HG02884 (cell line): Measurements from ENCODE around the gene NRG3.

Source experiments
- ATAC-seq: cut with Tn5 transposase; IDR thresholded peaks from one replicate; pipeline ENCODE4 v1.9.1; 2021; ENCODE audit warnings: mild to moderate bottlenecking, moderate library complexity; ENCODE audit not compliant: unreplicated experiment

Gene NRG3

DNA sequence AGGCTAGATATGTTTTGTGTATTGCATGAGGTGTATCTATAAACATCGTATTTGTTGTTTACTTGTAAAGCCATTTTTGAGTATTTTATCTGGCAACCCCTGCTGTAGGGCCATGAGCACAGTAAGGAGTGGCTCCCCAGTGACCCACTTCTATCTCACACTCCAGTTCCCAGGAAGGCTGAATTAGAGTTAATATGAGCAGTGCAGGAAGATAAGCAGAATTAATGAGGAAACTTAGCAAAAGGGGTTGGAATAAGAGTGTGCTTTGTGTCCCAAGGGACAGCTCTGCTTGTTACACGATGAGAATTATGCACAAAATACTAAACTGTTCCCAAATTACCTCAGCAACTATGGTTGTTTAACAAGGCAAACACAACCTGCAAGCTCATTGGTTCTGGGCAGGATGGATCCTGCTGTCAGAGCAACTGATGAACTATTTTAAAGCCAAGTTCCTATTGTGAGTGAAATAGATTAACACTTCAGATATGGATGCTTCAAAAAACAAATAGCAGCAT is 1005.8 kb downstream of the NRG3 start:
- ATAC-seq, result no peak

DNA sequence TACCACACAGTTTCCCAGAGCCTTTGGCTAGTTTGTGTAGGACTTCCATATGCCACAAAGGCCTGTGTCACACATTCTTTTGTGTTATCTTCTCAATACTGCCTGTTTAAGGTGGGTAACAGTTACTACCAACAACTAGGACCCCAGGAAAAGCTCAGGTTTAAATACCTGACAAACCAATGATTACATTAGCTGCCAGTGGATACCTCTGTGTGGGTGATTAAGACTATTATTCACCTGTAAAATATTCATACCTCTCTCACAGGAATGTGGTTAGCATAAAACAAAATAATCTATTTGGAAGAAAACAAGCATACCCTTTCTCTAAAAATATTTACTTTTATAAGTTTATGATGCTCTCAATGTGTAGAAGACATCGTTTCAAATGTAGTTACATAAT is 1007.7 kb downstream of the NRG3 start:
- ATAC-seq, result no peak

DNA sequence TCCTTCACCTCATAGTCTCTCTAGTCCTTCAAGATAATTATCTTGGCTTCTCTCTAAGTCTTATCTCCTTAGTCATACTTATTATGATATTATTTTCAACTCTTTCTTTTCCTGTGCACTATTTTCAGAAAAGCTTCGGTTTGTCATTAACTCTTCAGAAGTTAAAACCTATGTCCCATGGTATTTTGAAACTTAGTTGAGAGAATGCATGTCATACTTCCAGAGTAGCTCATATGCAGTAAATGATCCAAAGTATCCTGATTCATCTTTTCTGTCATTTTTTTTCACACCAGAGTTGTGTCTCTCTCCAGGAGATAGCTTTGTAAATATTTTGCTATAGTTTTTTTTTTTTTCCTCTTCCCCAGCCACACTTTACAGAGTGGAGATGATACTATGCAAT is 1008.6 kb downstream of the NRG3 start:
- ATAC-seq, result no peak

DNA sequence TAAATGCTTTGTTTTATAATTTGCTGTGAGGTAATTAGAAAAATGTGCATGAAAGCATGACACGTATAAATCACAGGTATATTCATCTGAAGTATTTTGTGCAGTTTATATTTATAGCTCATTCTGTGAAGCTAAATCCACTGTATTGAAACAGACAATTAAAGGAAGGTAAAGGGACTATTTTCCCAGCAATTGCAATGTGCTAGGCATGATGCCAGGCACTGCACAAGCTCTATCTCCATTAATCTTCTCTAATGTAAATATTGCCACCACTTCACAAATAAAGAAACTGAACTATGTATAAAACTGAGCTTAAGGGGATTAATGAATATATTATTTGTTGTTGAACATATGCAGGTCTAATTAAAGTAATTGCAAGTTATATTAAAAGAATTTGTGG is 1012.5 kb downstream of the NRG3 start:
- no peak for ATAC-seq

DNA sequence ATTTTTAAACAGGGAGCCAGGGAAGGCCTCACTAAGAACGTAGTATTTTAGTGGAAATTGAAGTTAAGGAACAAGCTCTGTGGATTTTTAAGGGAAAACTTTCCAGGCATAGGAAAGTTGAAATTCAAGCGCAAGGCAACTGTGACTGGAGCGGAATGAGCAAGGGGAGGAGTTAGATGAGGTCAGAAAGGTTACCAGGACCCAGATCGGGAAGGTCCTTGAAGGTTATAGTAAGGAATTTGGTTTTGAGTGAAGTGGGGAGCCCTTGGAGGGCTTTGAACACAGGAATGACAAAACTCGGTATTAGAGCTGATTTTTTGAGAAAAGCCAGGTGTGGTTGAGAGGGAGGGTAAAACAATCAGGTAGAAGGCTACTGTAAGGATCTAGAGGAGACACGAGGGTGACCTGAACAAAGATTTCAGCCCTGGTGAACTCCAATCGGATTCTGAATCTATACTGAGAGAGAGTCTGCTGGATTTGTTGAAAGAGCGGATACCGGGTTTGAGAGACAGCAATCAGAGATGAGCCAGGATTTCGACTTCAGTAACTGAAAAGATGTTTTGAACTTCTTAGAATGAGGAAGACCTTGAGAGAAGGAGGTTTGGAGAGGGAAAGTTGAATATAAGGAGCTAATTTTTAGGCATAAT is 1013.9 kb downstream of the NRG3 start:
- ATAC-seq, result no peak

DNA sequence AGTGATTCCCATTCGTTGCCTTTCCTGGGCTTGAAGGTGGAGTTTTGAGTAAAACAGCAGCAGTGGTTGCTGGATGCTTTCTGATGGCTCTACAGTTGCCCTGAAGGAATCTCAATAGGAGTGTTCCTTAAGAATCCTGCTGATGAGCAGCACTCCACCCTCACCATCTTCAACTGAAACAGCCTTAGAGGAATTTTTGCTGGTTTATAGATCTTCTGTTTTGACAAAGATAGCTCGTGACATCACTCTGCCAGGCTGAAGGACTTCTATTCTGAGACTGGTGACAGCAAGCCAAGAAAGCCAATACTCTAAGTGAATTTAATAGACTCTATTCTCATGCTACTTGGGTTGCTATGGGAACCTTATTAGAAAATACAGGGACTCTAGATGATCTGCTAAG is 1014.7 kb downstream of the NRG3 start:
- no peak for ATAC-seq

DNA sequence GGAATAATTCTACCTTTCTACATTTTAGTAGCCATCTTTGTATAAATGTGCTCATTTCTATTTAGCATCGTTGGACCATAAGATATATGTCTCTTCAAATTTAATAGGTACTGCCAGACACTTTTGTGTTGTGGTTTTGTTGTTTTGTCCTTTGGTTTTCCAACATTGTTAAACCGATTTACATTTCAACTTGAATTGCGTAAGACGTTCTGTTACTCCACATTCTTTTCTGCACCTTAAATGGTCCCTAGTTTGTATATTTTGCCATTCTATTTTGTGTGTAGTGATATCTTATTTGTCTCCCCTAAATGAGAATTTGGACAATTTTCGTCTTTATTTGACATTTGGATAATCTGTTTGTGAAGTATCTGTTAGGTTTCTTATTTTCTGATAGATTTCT is 1015.6 kb downstream of the NRG3 start:
- no peak for ATAC-seq

DNA sequence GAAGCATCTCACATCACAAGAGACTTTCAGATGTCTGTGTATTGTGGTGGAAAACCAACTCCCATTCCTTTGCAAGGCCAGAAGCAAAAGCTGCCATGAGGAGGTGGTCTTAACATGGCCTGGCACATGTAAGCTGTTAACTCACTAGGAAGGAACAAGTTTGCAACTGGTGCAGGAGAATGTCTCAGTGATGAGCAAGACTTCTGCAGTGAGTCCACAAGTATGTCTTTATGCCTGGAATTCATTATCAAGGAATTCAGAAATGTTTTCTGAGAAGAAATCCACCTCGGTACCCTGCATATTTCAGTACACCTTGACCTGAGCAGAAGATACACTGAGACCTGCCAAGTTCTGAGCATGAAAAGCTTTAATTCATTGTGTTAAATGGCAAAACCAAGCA is 1033.1 kb downstream of the NRG3 start:
- no peak for ATAC-seq

DNA sequence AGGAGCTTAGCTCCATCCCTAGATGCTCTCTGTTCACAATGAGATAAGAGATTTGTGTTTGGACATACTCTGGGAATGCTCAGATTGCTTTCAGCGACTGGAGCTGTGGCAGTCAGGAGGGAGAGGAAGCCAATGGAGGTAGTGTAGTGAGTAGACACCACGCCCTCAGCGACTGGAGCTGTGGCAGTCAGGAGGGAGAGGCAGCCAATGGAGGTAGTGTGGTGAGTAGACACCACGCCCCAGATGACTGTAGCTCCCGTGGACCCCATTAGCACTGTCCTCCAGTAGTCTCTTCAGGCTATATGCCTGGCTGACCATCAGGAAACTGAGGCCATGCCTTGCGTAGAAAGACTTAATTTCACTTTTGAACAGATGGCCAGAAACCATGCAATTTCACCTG is 1033.8 kb downstream of the NRG3 start:
- no peak for ATAC-seq

DNA sequence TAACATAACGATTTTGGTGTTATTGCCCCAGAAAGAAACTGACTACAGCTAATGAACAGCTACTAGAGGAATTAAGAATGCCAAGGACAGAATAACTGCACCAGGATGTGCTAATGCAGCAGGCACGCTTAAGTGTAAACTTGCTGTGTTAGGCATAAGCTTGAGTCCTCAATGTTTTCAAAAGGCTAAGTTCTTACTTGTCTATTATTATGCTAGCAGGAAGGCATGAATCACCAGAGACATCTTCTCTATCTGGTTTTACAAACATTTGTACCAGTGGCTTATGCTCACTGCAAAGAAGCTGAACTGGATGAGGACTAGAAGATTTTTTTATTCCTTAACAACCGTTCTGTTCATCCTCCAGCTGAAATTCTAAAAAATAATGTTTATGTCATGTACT is 1035.3 kb downstream of the NRG3 start:
- ATAC-seq, result no peak

DNA sequence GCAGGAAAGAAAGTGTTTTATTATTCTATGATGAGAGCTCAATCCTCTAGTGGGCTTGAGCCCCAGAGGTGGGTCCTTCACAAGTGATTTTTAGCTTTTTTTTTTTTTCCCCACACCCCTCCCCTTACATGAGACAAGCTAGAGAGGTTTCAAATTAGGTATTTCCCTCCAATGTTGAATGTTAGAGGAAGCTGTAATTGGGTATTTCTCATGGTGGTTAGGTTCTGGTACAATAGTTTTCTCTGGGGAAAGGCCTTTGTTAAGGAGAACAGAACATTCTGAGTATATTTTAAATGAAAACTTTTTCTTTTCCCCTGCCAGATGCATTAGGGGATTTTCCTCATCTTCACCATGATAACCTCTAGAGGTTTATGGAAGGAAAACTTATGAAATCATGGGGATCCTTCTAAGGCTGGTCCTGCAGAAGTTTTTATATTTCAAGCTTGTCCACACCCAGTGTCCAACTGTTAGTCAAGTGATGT is 1039.7 kb downstream of the NRG3 start:
- no peak for ATAC-seq

DNA sequence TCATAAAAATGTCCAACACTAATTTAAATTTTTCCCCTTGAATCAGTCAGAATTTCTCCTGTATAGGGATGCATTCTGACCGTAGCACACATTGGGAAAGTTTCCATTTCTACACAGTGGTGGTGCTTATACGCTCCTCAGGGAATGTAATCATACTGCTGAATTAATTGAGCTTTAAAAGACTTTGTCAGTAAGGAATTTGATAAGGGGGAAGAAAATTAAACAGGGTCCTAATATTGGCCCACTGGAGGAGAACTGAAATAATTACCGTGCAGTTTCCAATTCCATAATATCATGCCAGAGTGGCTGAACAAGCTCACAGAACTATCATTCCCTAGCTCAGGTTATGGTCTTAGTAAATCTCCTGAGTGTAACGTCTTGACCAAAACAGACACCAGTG is 1041.9 kb downstream of the NRG3 start:
- no peak for ATAC-seq

DNA sequence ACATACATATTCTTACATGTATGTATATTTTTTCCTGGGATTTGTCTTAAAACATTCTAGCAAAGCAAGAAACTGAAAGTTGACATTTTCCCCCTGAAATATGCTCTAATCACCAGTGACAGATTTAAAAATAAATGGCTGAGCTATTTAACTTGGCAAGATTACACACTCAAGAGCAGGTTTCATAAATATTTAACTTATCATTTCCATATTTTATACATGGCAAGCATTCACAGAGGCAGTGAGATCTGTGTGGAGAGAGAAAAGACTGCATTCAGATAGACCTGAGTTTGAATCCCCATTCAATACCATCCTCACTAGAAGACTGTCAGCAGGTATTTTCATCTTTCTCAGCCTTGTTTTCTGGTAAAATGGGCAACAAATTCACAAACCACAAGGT is 1043.0 kb downstream of the NRG3 start:
- ATAC-seq, result no peak

DNA sequence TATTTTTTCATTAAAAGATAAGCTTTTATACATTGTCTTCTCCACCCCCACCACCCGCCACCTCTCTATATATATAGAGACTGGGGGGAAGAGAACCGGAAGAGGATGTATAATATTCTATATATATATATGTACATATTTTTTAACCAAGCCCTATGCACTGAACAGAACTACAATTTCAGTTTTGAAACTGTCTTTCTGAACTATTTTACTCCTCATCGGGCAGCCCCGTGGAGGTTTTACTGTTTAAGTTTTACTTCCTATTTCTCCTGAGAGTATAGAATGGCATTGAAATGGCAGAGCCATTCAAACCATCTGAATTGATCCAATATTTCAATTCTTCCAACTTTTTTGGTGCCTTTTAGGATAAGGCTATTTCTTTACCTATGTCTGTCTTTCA is 1047.1 kb downstream of the NRG3 start:
- no peak for ATAC-seq

DNA sequence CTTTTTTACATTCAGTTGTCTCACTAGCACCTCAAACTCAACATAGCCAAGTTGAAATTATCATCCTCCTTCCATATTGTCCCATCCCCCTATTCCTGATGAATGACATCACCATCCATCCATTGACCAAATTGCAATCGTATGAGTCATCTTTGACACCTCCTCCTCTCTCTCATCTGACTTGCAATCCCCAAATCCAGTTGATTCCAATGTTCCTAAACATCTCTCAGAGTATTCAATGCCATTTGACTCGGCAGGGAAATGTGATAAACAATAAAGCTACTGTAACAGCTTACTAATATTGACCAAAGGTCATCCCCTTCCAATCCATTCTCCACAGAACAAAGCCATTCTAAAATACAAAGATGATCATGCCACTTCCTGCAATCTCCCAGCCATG is 1047.8 kb downstream of the NRG3 start:
- ATAC-seq, result no peak

DNA sequence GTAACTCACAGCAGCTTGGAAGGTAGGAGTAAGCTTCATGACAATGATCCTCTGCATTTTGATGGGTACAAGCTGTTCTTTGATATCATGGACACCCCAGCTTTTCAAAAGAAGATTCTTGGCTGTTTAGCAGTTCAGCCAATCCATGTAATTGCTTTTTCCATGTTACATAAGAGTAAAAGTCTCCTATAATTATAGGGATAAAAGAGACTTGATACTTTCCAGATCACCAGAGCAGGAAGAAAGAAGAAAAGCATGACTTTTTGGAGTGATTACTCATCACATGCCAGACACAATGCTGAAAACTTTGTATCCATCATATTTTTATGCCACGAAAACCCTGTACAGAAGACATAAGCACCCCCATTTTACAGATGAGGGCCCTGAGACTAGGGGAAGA is 1049.7 kb downstream of the NRG3 start:
- ATAC-seq, result no peak

DNA sequence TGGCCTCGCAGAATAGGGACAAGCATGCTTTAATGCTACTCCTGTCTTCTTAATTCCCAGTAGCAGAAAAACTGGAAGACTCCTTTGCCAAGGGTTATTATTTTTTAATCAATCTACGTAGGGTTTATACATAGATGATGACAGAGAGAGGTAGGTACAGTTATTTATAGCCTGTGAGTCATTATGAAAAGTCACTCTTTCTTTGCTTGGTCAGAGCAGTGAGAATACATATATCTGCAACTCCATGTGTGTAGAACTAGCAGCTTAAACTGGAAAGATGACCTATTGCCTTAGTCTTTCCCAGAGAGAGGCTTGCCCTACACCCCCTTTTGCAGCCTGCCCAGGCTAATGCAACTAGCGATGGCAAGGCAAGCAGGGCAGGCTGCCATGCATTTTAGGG is 1050.6 kb downstream of the NRG3 start:
- ATAC-seq, result peak; percentile 61

DNA sequence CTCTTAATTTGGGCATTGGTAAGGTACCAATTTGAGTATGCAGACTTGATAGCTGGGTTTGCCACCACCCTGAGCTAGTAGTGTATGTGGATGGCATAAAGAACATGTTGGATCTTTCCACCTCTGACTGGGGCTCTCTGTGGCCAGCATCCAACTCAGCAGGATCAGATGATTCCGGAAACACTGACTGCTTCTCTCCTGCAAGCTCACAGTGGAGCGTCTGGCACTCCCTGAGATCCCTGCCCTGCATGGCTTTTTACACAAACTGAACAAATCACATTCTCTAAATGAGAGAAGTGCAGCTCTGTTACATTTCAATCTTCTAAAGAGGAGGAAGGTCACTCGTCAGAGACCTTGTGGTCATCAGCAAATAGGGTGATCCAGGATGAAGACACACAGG is 1057.5 kb downstream of the NRG3 start:
- ATAC-seq, result no peak

DNA sequence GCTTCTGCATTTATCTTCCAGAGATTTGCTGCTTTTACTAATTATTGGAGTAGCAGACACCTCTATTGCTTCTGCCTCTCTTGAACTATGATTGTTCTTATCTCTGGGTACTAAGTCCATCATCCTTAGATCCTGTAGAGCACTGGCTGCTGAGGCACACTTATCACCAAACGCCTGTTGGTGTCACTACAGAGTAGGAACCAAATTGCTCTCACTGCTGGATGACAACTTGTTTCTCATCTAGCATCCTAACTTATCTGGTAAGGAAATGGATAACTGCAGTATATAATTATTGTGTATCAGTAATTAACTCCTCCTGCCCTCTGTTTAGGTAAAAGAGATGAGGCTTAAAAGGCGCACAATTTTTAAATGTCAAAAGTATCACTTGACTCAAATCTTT is 1059.4 kb downstream of the NRG3 start:
- ATAC-seq, result no peak

DNA sequence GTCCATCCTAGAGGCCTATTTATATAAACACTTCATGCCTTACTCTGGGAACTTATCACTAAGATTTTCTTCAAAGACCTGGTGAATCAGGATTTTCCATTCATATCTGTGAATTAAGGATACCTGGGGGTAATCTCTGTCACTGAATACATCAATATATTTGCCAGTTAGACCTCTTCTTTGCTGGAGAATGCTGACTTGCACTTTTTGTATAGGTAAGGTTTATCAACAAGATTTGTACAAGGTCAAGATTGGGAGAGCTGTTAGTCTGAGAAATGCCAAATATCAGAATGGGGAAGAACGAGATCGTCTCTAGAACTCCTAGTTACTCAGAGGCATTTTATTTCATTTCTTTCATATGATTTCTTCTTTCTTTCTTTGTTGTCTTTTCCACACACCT is 1060.0 kb downstream of the NRG3 start:
- ATAC-seq, result no peak

DNA sequence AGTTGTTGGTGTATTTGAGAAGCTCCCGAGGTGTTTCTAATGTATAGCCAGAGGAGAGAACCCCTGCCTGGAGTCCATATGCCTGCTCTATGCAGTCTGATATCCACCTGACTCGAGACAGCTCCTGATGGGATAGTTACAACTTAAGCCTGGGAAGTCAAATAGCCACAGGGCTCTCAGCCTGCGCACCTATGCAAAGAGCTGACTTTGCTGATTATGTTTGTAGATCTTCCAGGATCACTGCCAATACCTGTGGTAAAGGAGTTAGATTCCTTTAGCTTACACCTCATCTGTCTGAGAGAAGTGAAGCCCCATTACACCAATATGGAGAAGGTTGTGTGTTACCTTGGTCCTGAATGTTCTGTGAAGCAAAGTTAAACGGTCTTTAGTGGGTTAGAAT is 1063.3 kb downstream of the NRG3 start:
- ATAC-seq, result no peak

DNA sequence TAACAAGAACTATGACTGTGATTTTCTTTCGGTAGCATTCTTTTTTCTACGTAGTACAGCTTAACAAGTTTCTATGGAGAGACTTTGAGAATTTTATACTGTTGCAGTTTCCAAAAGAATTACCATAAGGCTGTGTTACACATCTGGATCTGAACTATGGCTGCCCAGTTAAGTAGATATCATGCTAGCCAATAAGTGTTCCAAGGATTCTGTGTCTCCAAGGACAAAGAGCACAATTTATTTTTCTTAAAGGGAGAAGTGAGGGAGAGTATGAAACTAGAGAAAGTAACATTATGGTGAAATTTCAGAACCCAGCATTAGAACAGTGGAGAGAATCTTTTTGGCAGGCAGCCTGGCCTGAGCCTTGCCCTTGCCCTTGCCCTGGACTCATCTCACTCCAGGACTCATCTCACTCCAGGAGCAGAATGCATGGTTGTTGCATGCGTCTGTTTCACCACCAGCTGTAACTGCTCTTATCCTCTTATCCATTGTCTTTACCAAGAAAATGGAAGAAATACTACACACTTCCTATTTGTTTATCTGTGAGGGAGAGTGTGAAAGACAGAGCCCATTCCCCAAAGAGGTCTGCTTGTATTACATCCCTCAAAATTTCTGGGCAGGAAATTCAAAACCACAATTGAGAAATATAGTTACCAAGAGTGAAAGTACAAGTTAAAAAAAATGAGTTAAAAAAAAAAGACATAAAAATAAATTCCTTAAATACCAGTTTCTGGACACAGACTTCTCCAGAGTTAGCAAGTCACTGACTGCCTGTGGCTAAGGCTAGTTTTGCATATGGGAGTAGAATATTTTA is 1067.5 kb downstream of the NRG3 start:
- ATAC-seq, result no peak
